Activated CD4-positive, CD25-positive, alpha-beta regulatory T cell treated with anti-CD3 and anti-CD28 coated beads, Interleukin-2, amount 50 U/mL, for 24 hours (primary cell): ENCODE data around the gene GNPTG.

Experiments
- ATAC-seq, 2 donors: fragments of 150-1000 bp; cut with Tn5 transposase; one replicate each; pipeline ENCODE4 v1.10.0; 2021; ENCODE audit warnings: mild to moderate bottlenecking in 1 of 2, moderate library complexity in 1 of 2

Gene GNPTG

GRCh38 chr16:1333854-1334700 is 17.7 kb upstream of the GNPTG start:
- ATAC-seq: no peak

DNA sequence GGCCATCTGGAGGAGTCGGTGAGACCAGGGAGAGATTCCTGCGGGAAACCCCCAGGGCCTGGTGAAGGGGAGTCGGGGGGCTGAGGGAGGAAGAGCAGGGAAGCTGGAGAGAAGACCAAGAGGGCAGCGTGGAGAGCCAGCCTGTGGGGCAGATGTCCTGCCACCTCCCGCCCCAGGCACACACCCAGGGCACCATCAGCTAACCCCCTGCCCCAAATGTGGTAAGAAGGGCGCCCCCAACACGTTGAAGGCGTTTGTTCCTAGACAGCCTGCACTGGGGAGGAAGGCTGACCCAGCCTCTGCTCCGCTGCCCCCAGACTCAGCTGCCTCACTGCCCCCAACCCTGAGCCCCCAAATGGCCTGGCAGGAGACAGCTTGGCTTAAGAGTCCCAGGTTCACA is 17.0 kb upstream of the GNPTG start:
- ATAC-seq: no peak

- no peak for ATAC-seq
Measured at GRCh38 chr16:1335211-1335971, 16.3 kb upstream of the GNPTG start.

GRCh38 chr16:1335996-1336395 is 15.7 kb upstream of the GNPTG start:
- no peak for ATAC-seq

- no peak for ATAC-seq
Measured at GRCh38 chr16:1336619-1337018, 15.1 kb upstream of the GNPTG start.

GRCh38 chr16:1337486-1337885 is 14.2 kb upstream of the GNPTG start:
- ATAC-seq: no peak

- no peak for ATAC-seq
Measured at GRCh38 chr16:1338119-1338730, 13.5 kb upstream of the GNPTG start.

- ATAC-seq: no peak
Measured at GRCh38 chr16:1338855-1339675, 12.7 kb upstream of the GNPTG start.

DNA sequence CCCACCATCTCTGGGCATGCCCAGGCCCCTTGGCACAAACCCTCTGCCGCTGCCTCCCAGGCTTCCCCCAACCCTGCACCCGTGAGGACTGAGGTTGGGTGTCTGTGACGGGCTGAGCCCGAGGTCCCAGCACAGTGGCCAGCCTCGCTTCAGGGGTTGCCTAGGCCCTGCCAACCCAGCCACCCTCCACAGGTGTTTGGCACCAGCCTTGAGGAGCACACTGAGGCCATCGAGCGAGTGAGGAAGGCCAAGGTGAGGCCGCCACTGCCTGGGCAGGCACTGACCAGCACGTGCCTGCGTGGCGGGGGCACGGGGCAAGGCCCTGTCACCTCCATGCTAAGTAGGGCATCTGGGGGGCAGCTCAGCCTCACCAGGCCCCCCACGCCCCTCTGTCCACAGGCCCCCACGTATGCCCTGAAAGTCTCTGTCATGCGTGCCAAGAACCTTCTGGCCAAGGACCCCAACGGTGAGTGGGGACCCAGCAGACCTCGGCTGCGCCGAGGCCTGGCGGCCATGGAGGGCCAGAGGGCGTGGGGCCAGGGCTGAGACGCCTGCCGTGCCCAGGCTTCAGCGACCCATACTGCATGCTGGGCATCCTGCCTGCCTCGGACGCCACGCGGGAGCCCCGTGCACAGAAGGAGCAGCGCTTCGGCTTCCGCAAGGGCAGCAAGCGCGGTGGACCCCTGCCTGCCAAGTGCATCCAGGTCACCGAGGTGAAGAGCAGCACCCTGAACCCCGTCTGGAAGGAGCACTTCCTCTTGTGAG is 10.8 kb upstream of the GNPTG start:
- no peak for ATAC-seq

- ATAC-seq: no peak
Measured at GRCh38 chr16:1341495-1342420, 10.0 kb upstream of the GNPTG start.

- ATAC-seq: peak; percentile 92
Measured at GRCh38 chr16:1342526-1343427, 9.0 kb upstream of the GNPTG start.

GRCh38 chr16:1343428-1344242 is 8.1 kb upstream of the GNPTG start:
- no peak for ATAC-seq

GRCh38 chr16:1344499-1344898 is 7.2 kb upstream of the GNPTG start:
- no peak for ATAC-seq

- ATAC-seq: no peak
Measured at GRCh38 chr16:1345087-1345486, 6.6 kb upstream of the GNPTG start.

DNA sequence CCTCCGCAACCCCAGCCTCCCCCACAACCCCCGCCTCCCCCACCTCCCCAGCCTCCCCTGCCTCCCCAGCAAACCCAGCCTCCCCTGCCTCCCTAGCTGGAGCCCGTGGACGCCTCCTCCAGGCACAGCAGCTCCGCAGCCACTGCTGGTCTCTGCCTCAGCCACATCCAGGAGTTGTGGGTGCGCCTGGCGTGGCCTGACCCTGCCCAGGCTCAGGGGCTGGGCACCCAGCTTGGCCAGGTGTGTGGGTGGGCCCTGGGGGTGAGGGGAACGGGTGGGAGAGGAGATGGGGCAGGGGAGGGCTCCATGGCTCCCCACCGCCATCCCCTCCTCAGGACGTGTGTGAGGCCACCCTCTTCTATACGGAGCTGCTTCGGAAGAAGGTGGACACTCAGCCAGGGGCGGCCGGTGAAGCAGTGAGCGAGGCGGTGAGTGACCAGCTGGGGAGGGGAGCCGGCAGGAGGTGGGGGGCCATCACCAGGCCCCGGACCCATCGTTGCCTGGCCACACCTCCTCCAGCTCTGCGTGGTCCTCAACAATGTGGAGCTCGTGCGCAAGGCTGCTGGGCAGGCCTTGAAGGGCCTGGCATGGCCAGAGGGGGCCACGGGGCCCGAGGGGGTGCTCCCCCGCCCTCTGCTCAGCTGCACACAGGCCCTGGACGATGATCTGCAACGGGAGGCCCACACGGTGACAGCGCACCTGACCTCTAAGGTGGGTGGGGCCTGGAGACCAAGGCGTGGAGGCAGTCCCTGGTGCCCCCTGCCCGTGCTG is 5.9 kb upstream of the GNPTG start:
- no peak for ATAC-seq

- ATAC-seq: no peak
Measured at GRCh38 chr16:1346422-1347285, 5.1 kb upstream of the GNPTG start.

GRCh38 chr16:1347286-1347855 is 4.4 kb upstream of the GNPTG start:
- no peak for ATAC-seq
